Ishikawa (cell line): Measurements from ENCODE around the gene TMPRSS4.

ENCODE experiments used
- CEBPB ChIP-seq: IDR thresholded peaks from 2 replicates; pipeline ENCODE4 v1.6.1; 2012
- CREB1 ChIP-seq: IDR thresholded peaks from 2 replicates; pipeline ENCODE4 v1.6.1; 2012; ENCODE audit warnings: low read depth
- EGR1 ChIP-seq: IDR thresholded peaks from 2 replicates; pipeline ENCODE4 v1.6.1; 2012
- EP300 ChIP-seq: IDR thresholded peaks from 2 replicates; pipeline ENCODE4 v1.6.1; 2012; ENCODE audit warnings: borderline replicate concordance
- FOXM1 ChIP-seq: IDR thresholded peaks from 2 replicates; pipeline ENCODE4 v1.6.1; 2012; ENCODE audit warnings: low read depth, borderline replicate concordance
- NFIC ChIP-seq: IDR thresholded peaks from 2 replicates; pipeline ENCODE4 v1.6.1; 2012
- RAD21 ChIP-seq: IDR thresholded peaks from 2 replicates; pipeline ENCODE4 v1.6.1; 2012; ENCODE audit warnings: low read depth
- REST ChIP-seq: IDR thresholded peaks from 2 replicates; pipeline ENCODE4 v1.6.1; 2012; ENCODE audit warnings: low read depth, mild to moderate bottlenecking
- TAF1 ChIP-seq: IDR thresholded peaks from 2 replicates; pipeline ENCODE4 v1.6.1; 2012; ENCODE audit warnings: low read depth, mild to moderate bottlenecking
- TEAD4 ChIP-seq: IDR thresholded peaks from 2 replicates; pipeline ENCODE4 v1.6.1; 2012
- USF1 ChIP-seq: IDR thresholded peaks from 2 replicates; pipeline ENCODE4 v1.6.1; 2012
- YY1 ChIP-seq: IDR thresholded peaks from 2 replicates; pipeline ENCODE4 v1.6.1; 2012; ENCODE audit warnings: low read depth
- ZBTB7A ChIP-seq: IDR thresholded peaks from 2 replicates; pipeline ENCODE4 v1.6.1; 2012; ENCODE audit warnings: low read depth
- TF ChIP-seq, protein P1 (sequence below): IDR thresholded peaks from 2 replicates; pipeline ENCODE4 v1.6.1; 2012

DNA sequence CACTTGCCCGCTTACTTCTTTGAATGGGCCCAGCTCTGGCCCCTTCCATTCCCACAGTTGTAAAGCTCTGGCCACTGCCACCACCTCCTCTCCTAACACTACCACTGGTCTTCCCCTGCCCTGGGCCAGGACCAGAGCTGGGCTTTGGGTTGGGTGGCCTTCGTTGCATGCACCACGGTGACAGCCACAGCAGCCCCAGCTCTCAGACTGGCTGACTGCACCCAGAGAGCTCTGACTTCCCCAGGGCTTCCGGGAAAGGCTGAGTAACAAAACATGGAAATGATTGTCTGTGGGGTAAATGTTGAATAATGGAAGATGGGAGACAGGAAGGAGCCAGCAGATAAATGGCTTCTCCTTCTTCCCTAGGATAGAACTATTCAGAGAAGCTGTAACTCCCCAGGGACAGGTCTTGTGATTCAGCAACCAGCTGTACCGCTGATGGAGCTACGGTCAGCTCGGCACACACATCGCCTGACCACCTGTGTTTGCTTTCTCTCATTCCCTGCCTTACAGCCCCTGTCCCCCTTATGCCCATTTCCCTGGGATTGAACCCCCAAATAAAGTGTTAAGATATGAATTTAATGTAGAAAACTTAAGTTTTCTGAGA is 48.2 kb downstream of the TMPRSS4 start:
- TF ChIP-seq, protein P1, sequence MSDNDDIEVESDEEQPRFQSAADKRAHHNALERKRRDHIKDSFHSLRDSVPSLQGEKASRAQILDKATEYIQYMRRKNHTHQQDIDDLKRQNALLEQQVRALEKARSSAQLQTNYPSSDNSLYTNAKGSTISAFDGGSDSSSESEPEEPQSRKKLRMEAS: no peak
- TF ChIP-seq EP300 (no peak), REST (no peak), RAD21 (no peak), TAF1 (no peak), FOXM1 (no peak), CEBPB (no peak), YY1 (no peak), CREB1 (no peak), EGR1 (no peak), TEAD4 (no peak), NFIC (no peak), ZBTB7A (no peak), USF1 (no peak)
